Fibroblast of upper back skin (primary cell): ENCODE data around the gene HECW1.
"Not testable (repeated sequence)": the region's sequence is repeated elsewhere in the genome, so short reads cannot be mapped to it uniquely, and the experiment has no call there.

Source experiments
- DNase-seq: peaks from one replicate; pipeline ENCODE4 v3.0.0-alpha.2; 2013

HECW1 gene

GRCh38 chr7:43210539-43210938, 98.1 kb downstream of the HECW1 start:
- DNase-seq, result not testable (repeated sequence)

DNA sequence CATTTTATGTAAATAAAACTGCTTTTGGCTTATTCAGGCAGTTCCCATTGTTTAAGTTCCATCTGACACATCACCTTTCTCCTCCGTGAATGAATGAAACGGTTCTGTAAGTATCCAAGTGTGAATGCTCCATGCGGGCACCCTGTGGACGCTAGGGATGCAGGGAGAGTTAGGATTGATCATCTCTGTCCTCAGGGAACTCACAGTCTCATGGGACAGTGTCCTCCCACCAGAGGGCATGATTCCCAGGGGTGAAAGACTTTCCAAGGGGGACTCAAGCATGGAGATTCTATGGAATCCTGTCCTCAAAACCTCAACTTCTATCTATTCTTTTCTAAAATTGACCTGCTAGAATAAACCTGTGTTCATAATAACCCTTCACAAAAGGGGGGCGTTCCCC, 98.8 kb downstream of the HECW1 start:
- DNase-seq, result peak; percentile 17

GRCh38 chr7:43211693-43212092, 99.2 kb downstream of the HECW1 start:
- DNase-seq, result peak; percentile 56

- DNase-seq, result no peak
These were observed 100.5 kb downstream of the HECW1 start for GRCh38 chr7:43212921-43213320.

GRCh38 chr7:43215061-43215460, 102.6 kb downstream of the HECW1 start:
- no peak for DNase-seq

- DNase-seq, result no peak
These were observed 104.6 kb downstream of the HECW1 start for GRCh38 chr7:43217055-43217454.

GRCh38 chr7:43218901-43219300, 106.5 kb downstream of the HECW1 start:
- not testable (repeated sequence) for DNase-seq

- peak; percentile 81 for DNase-seq
These were observed 107.8 kb downstream of the HECW1 start for GRCh38 chr7:43220250-43220649.

GRCh38 chr7:43220742-43221141, 108.3 kb downstream of the HECW1 start:
- no peak for DNase-seq

GRCh38 chr7:43229801-43230200, 117.4 kb downstream of the HECW1 start:
- no peak for DNase-seq

- no peak for DNase-seq
These were observed 119.9 kb downstream of the HECW1 start for GRCh38 chr7:43232366-43232765.

GRCh38 chr7:43234073-43234472, 121.6 kb downstream of the HECW1 start:
- DNase-seq, result no peak

DNA sequence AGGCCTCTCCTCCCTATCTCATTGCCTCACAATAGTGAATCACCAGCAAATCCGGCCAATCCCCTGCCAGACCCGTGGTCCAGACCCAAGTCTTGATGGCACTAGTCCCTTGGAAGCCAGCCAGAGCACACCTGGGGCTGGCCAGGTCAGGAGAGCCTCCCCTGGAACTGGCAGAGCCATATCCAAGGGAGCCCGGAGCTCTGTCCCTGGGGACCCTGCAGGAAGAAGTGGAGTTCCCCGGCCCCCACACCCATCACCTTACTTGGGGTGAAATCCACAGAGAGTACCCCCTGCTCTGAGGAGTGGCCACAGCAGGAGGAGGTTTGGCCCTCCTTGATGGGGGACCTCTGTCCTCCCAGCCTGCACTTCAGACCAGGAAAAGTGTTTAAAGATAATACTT, 122.5 kb downstream of the HECW1 start:
- DNase-seq, result no peak

DNA sequence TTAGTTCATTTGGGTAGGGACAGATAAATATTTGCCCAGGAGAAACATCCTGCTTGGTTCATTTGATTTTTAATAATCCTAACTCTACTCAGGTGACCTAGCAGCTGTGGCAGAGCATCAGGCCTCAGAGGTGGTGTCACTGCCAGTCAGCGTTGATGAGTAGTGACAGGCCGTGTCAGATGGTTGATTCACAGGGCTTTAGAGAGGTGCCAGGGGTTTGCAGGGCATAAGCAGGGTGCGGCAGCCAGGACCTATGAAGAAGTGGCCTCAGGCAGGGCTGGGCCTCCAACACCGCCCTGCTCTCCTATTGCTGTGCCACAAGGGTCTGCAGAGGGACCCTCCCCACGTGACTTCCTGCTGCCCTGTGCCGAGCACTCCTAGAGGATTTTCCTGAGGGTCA, 128.1 kb downstream of the HECW1 start:
- no peak for DNase-seq

- no peak for DNase-seq
These were observed 130.3 kb downstream of the HECW1 start for GRCh38 chr7:43242628-43243255.

GRCh38 chr7:43244232-43244631, 131.8 kb downstream of the HECW1 start:
- DNase-seq, result peak; percentile 20

DNA sequence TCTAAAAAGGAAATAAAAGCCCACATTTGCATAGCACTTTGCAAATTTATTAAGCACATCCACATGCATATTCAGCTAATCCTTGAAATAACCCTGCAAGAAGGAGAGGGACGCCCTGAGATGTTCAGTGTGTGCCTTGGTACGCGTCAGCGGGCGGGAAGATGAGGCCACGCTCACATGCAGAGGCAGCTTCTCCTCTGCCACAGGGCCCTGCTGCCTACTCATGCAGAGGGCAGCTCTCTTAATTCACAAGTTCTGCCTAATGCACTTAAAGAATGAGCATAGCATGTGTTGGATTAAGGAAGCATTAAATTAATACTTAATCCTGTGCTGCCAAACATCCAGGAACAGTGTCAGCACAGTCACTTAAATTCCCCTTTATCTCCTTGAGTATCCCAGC, 132.3 kb downstream of the HECW1 start:
- DNase-seq, result no peak

GRCh38 chr7:43247757-43248156, 135.3 kb downstream of the HECW1 start:
- no peak for DNase-seq

GRCh38 chr7:43248553-43248952, 136.1 kb downstream of the HECW1 start:
- DNase-seq, result no peak

DNA sequence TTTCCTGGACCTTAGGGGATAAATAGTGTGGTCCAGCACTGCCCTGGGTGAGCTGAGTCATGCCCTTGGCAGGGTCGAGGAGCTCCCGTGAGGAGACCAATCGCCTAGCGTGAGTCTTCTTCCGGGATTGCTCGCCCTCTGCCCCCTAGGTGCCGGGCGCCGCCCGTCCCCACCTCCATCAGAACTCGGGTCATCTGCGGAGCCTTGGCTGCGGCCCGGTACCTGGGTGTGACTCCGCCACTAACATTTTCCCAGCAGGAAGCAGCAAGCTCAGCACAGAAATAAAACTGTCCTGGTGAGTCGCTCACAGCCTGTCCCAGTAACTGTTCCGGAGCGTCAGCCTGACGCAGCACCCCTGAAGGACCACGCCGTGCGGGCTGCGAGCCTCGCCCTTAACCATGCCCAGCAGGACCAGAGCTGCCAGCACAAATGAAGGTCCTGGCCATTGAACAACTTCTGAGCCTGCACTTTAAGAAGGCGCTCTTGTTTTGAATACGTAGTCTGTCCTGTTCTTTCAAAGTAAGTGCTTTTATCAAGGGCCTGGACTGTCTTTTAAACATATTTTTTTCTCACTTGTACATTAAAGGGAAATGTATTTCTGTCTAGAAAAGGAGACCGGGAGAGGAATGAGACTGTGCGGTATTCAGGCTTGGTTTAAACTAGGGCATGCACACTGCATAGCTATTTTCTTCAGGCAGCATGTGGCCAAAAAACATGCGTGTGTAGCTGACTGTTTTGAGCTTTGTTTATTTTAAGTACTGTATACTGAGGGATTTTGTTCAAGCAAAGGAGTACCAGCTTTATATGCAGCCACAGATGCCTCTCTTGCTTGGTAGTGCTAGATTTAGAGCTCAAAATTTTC, 136.7 kb downstream of the HECW1 start:
- peak; percentile 18 for DNase-seq

DNA sequence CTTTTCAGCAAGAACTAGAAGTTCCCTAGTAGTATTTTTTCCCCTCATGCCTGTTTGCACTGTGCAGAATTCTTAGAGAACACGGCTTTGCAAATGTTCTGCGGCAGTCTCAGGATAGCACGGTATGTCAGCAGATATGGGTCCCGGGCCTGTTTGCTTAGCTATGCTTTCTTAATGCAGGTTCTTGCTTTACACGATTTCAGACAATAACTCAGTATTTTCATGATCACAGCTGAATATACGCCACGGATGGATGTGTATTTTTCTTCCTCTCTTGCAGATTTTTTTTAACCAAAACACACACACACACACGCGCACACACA, 137.3 kb downstream of the HECW1 start:
- DNase-seq, result no peak

DNA sequence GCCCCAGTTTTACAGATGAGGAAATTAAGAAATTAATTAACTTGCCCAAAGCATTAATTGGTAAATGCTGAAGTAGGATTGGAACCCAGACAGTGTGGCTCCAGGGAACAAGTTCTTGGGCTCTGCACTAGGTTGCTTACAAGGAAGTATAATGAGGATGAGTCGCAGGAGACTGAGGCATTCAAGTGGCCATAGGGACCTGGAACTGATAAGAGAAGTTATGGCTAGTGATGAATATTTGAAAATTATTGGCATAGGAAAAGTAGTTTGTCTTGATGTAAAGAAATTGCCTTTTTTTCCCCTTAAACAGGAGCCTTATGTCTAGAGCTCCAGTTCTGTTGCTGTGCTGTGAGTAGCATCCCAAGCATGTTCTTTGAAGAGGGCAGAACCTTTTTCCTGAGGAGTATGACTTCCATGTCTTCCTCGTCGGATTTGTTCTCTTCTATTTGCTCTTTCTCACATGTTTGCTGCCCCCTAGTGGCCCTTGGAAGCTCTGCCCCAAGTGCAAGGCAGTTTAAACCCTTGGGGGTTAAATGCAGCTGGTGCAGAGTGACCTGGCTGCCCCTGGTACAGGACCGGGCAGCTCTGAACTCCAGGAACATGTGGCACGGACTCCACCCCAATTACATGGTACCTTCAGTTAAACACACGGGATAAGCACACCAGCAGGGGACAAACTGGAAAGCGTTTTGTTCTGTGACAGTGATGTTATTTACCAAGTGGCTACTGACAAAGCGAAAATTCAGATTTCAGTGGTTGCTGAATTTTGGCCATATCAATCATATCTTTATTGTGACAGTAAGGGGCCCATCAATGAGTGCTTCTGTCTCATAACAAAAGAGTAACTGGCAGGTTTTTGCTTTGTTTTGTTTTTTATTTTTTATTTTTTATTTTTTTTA, 148.8 kb downstream of the HECW1 start:
- DNase-seq, result peak; percentile 90

- DNase-seq, result no peak
These were observed 152.7 kb downstream of the HECW1 start for GRCh38 chr7:43265139-43265538.
